Measurements from ENCODE around the gene ARHGEF9.

The ARHGEF9 gene

DNA sequence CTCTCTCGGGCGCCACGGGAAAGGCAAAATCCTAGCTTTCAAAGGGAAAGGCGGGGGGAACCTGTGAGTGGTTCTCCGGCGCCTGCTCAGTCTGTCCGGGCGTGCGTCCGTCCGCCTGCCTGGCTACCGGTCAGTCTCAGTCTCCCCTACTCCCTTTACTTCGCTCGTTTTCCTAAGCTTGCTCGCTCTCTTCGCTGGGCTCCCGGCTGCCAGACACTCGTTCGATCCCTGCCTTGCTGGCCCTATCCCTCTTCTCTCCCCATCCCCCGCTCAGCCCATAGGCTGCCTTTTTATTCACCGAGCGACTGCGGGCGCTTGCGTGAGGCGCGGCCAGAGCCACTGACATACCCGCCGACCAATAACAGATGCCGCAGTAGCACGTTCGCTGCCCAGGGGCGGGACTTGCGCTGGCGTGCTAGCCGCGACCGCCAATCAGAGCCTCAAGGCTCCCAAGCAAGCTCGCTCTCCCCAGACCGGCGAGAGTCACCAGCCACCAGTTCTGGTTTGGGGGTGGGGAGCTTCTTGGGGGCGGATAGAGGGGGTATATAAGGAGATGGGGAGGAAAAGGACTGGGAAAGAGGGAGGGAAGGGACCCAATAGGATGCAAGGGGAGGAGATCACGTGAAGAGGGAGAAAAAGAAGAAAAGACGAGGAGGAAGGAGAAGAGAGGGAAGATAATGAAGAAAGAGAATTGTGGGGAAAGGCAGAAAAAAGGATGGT, 30.0 kb downstream of the ARHGEF9 start:
- peaks cover 18% of the 10 kb centered on the region for H3K4me1 ChIP-seq (ENCODE audit: low read length)
- peak overlapping the region; percentile 100 for H3K4me3 ChIP-seq (ENCODE audit: low read length)
- H2AFZ ChIP-seq (ENCODE audit: low read depth, low read length), result peak overlapping the region; percentile 67
- peak overlapping the region; percentile 98 for H3K9ac ChIP-seq (ENCODE audit: low read length)
- peak overlapping the region; percentile 75 for H3K27ac ChIP-seq (ENCODE audit: low read length)
- no peaks in the 10 kb centered on the region for H4K20me1 ChIP-seq (ENCODE audit: insufficient read depth, low read length)
- no peaks in the 10 kb centered on the region for H3K36me3 ChIP-seq (replicated peaks; ENCODE audit: low read depth, low read length)
- no peaks in the 10 kb centered on the region for H3K9me3 ChIP-seq (ENCODE audit: insufficient read depth, low read length)
- peaks cover 35% of the 10 kb centered on the region for H3K79me2 ChIP-seq (ENCODE audit: low read length)
- no peaks in the 10 kb centered on the region for H3K27me3 ChIP-seq (ENCODE audit: low read depth, low read length)
- no peak for TF ChIP-seq CTCF (IDR thresholded peaks at IDR 0.05; ENCODE audit: low read depth, low read length)
- TF ChIP-seq EZH2phosphoT487 (IDR thresholded peaks at IDR 0.05; ENCODE audit: low read depth), result no peak
- peak overlapping the region; percentile 87 for H3K4me2 ChIP-seq (ENCODE audit: low read length)

GRCh38 chrX:63754136-63754859, 30.7 kb downstream of the ARHGEF9 start:
- TF ChIP-seq EZH2phosphoT487 (IDR thresholded peaks at IDR 0.05; ENCODE audit: low read depth) (no peak), CTCF (IDR thresholded peaks at IDR 0.05; ENCODE audit: low read depth, low read length) (no peak)
- Histone ChIP-seq H3K9me3 (ENCODE audit: insufficient read depth, low read length) (no peaks in the 10 kb centered on the region), H3K4me1 (ENCODE audit: low read length) (peaks cover 18% of the 10 kb centered on the region), H3K4me2 (ENCODE audit: low read length) (peak overlapping the region; percentile 79), H3K9ac (ENCODE audit: low read length) (peak overlapping the region; percentile 98), H3K79me2 (ENCODE audit: low read length) (peaks cover 35% of the 10 kb centered on the region), H3K27ac (ENCODE audit: low read length) (peak overlapping the region; percentile 75), H3K4me3 (ENCODE audit: low read length) (peak overlapping the region; percentile 100), H3K27me3 (ENCODE audit: low read depth, low read length) (no peaks in the 10 kb centered on the region), H3K36me3 (replicated peaks; ENCODE audit: low read depth, low read length) (no peaks in the 10 kb centered on the region), H4K20me1 (ENCODE audit: insufficient read depth, low read length) (no peaks in the 10 kb centered on the region), H2AFZ (ENCODE audit: low read depth, low read length) (peak overlapping the region; percentile 74)

GRCh38 chrX:63751481-63751880, 33.5 kb downstream of the ARHGEF9 start:
- H3K4me2 ChIP-seq (ENCODE audit: low read length), result no peak overlapping the region
- TF ChIP-seq CTCF (IDR thresholded peaks at IDR 0.05; ENCODE audit: low read depth, low read length), result no peak
- no peak for TF ChIP-seq EZH2phosphoT487 (IDR thresholded peaks at IDR 0.05; ENCODE audit: low read depth)
- H3K36me3 ChIP-seq (replicated peaks; ENCODE audit: low read depth, low read length), result no peaks in the 10 kb centered on the region
- H3K9ac ChIP-seq (ENCODE audit: low read length), result no peak overlapping the region
- H3K4me1 ChIP-seq (ENCODE audit: low read length), result peaks cover 18% of the 10 kb centered on the region
- no peak overlapping the region for H2AFZ ChIP-seq (ENCODE audit: low read depth, low read length)
- no peaks in the 10 kb centered on the region; the same call in 1 of the 2 replicates for H4K20me1 ChIP-seq (ENCODE audit: insufficient read depth, low read length)
- H3K27ac ChIP-seq (ENCODE audit: low read length), result no peak overlapping the region
- H3K79me2 ChIP-seq (ENCODE audit: low read length), result peaks cover 44% of the 10 kb centered on the region
- H3K27me3 ChIP-seq (ENCODE audit: low read depth, low read length), result no peaks in the 10 kb centered on the region
- no peak overlapping the region for H3K4me3 ChIP-seq (ENCODE audit: low read length)
- H3K9me3 ChIP-seq (ENCODE audit: insufficient read depth, low read length), result no peaks in the 10 kb centered on the region

DNA sequence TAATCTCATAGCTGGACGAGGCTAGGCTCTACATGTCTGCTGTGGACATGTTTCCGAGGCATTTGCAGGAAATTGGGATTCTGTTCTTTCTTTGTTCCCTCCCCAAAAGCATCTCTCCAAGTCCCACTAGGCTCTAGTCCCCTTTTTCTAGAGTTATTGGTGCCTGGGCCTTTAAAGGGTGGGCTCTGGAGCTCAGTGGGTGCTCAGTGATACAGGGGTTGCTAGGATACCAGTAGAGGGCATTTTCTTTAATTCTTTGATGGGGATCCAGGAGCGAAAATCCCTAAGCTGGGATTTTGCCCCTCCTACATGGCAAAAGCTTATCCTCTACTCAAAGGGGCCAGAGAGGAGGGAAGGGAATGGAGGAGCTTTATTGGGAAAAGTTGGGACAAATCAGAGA, 34.2 kb downstream of the ARHGEF9 start:
- Histone ChIP-seq H3K27ac (ENCODE audit: low read length) (no peak overlapping the region), H3K9ac (ENCODE audit: low read length) (no peak overlapping the region), H3K27me3 (ENCODE audit: low read depth, low read length) (no peaks in the 10 kb centered on the region), H2AFZ (ENCODE audit: low read depth, low read length) (no peak overlapping the region), H3K4me2 (ENCODE audit: low read length) (no peak overlapping the region), H3K79me2 (ENCODE audit: low read length) (peaks cover 44% of the 10 kb centered on the region), H3K36me3 (replicated peaks; ENCODE audit: low read depth, low read length) (no peaks in the 10 kb centered on the region), H3K4me3 (ENCODE audit: low read length) (no peak overlapping the region), H3K4me1 (ENCODE audit: low read length) (peaks cover 13% of the 10 kb centered on the region), H4K20me1 (ENCODE audit: insufficient read depth, low read length) (no peaks in the 10 kb centered on the region; the same call in 1 of the 2 replicates), H3K9me3 (ENCODE audit: insufficient read depth, low read length) (no peaks in the 10 kb centered on the region)
- TF ChIP-seq EZH2phosphoT487 (IDR thresholded peaks at IDR 0.05; ENCODE audit: low read depth) (no peak), CTCF (IDR thresholded peaks at IDR 0.05; ENCODE audit: low read depth, low read length) (no peak)
